HCT116 (cell line): Measurements from ENCODE around the gene CTNNAL1. TPM values are rescaled to one million over a fixed set of nuclear protein-coding genes. Genes with fewer than 3 reads are reported as not detected.

Experiments
- ATAC-seq: fragments of 200-7000 bp; cut with Tn5 transposase; 2 replicates; pipeline ENCODE4 v1.9.1; 2020; ENCODE audit warnings: mild to moderate bottlenecking, moderate library complexity
- BruUV-seq: library from RNA; stranded (reverse); fragments of 400-500 nt; replicated peaks from 2 replicates; lab custom pipeline; 2021; lab: Mats Ljungman, UMichigan
- CTCF ChIA-PET: fragments of 300-600 bp; sonication (Branson Sonifier 250); formaldehyde crosslinking; loops from one replicate; lab custom pipeline; 2021; ENCODE audit warnings: antibody characterized with exemption; lab: Charles Lee
- POLR2A ChIA-PET: fragments of 300-600, 350-600 bp; sonication (Branson Sonifier 250); formaldehyde crosslinking; loops from one replicate; lab custom pipeline; 2021; ENCODE audit warnings: antibody characterized with exemption; lab: Charles Lee
- RAD21 ChIA-PET, 2 experiments: fragments of 300-600 bp; sonication (Branson Sonifier 250); formaldehyde crosslinking; loops; one replicate each; lab custom pipeline; 2023; ENCODE audit warnings: low total read pairs in 2 of 2; ENCODE audit not compliant: uncharacterized antibody in 2 of 2, unreplicated experiment in 2 of 2, low non-redundant PET in 1 of 2; lab: Charles Lee
- DNase-seq: peaks from one replicate; pipeline ENCODE4 v3.0.0-alpha.2; 2010; ENCODE audit warnings: low read depth, low spot score
- H2AFZ ChIP-seq: fragments of 200-600 bp; shearing (Covaris generic), sonication (generic); 2 replicates; pipeline ENCODE4 v1.6.1; 2017; ENCODE audit warnings: low read depth, mixed run types, mixed read lengths, antibody characterized with exemption, low read length; ENCODE audit not compliant: poor library complexity, severe bottlenecking
- H3K27ac ChIP-seq: 2 replicates; pipeline ENCODE4 v1.5.1; 2012; ENCODE audit warnings: low read depth, low read length
- H3K27me3 ChIP-seq: fragments of 200-600 bp; sonication (generic); 2 replicates; pipeline ENCODE4 v1.6.1; 2016; ENCODE audit warnings: mixed run types, low read length, mixed read lengths; ENCODE audit not compliant: insufficient read depth
- H3K36me3 ChIP-seq, 2 experiments: fragments of 200-500 bp in 1 of 2; fragments of 200-600 bp in 1 of 2; sonication (Bioruptor generic) in 1 of 2; sonication (generic) in 1 of 2; 2 replicates each; pipeline versions ENCODE4 v1.5.1 to v1.6.1; 2014 to 2016; ENCODE audit warnings: low read length in 2 of 2, inconsistent platforms in 1 of 2, mixed read lengths in 1 of 2, mixed run types in 1 of 2; ENCODE audit not compliant: insufficient read depth in 2 of 2, control insufficient read depth in 1 of 2
- H3K4me1 ChIP-seq, 2 experiments: fragments of 200-600 bp in 1 of 2; sonication (generic) in 1 of 2; 2 replicates each; pipeline versions ENCODE4 v1.5.1 to v1.6.1; 2012 to 2017; ENCODE audit warnings: low read length in 2 of 2, inconsistent platforms in 1 of 2, mild to moderate bottlenecking in 1 of 2, mixed read lengths in 1 of 2, mixed run types in 1 of 2, moderate library complexity in 1 of 2; ENCODE audit not compliant: insufficient read depth in 2 of 2, control insufficient read depth in 1 of 2
- H3K4me2 ChIP-seq: fragments of 200-600 bp; sonication (generic); 2 replicates; pipeline ENCODE4 v1.6.1; 2017; ENCODE audit warnings: mixed run types, low read length, mixed read lengths
- H3K4me3 ChIP-seq, 2 experiments: fragments of 200-600 bp in 1 of 2; sonication (generic) in 1 of 2; replicated peaks in 1 of 2; 2 replicates each; pipeline ENCODE4 v1.5.1; 2011 to 2016; ENCODE audit warnings: low read length in 2 of 2, control low read depth in 1 of 2, low read depth in 1 of 2, mild to moderate bottlenecking in 1 of 2, mixed read lengths in 1 of 2, mixed run types in 1 of 2
- H3K79me2 ChIP-seq: fragments of 200-600 bp; sonication (generic); 2 replicates; pipeline ENCODE4 v1.6.1; 2017; ENCODE audit warnings: mild to moderate bottlenecking, mixed run types, low read length, moderate library complexity, mixed read lengths; ENCODE audit not compliant: insufficient read depth
- H3K9ac ChIP-seq: fragments of 200-600 bp; sonication (generic); 2 replicates; pipeline ENCODE4 v1.6.1; 2016; ENCODE audit warnings: low read length, mixed read lengths
- H3K9me2 ChIP-seq: fragments of 200-600 bp; sonication (generic), shearing (Covaris generic); 2 replicates; pipeline ENCODE4 v1.6.1; 2017; ENCODE audit warnings: mixed run types, mild to moderate bottlenecking, moderate library complexity; ENCODE audit not compliant: insufficient read depth
- H3K9me3 ChIP-seq, 2 experiments: fragments of 200-500 bp in 1 of 2; fragments of 200-600 bp in 1 of 2; sonication (Bioruptor generic) in 1 of 2; sonication (generic) in 1 of 2; 2 replicates each; pipeline ENCODE4 v1.6.1; 2014 to 2017; ENCODE audit warnings: low read length in 2 of 2, mixed read lengths in 2 of 2, inconsistent platforms in 1 of 2, low read depth in 1 of 2, mild to moderate bottlenecking in 1 of 2, mixed run types in 1 of 2, moderate library complexity in 1 of 2; ENCODE audit not compliant: control insufficient read depth in 1 of 2, insufficient read depth in 1 of 2
- H4K20me1 ChIP-seq: fragments of 200-600 bp; sonication (generic), shearing (Covaris generic); 2 replicates; pipeline ENCODE4 v1.6.1; 2017; ENCODE audit warnings: mixed run types, mild to moderate bottlenecking, moderate library complexity; ENCODE audit not compliant: insufficient read depth
- ATF3 ChIP-seq: IDR thresholded peaks from 2 replicates; pipeline ENCODE4 v1.6.1; 2012
- CBX3 ChIP-seq: IDR thresholded peaks from 2 replicates; pipeline ENCODE4 v1.6.1; 2012; ENCODE audit warnings: low read depth
- CEBPB ChIP-seq: IDR thresholded peaks from 2 replicates; pipeline ENCODE4 v1.6.1; 2012; ENCODE audit warnings: low read depth
- EZH2phosphoT487 ChIP-seq: fragments of 200-600 bp; IDR thresholded peaks from 2 replicates; pipeline ENCODE4 v1.6.1; 2018; ENCODE audit warnings: antibody characterized with exemption, borderline replicate concordance
- FOSL1 ChIP-seq: IDR thresholded peaks from 2 replicates; pipeline ENCODE4 v1.6.1; 2012; ENCODE audit warnings: low read depth
- MAX ChIP-seq: IDR thresholded peaks from 2 replicates; pipeline ENCODE4 v1.6.1; 2012
- RAD21 ChIP-seq: IDR thresholded peaks from 2 replicates; pipeline ENCODE4 v1.6.1; 2012; ENCODE audit warnings: low read depth, mild to moderate bottlenecking
- REST ChIP-seq: IDR thresholded peaks from 2 replicates; pipeline ENCODE4 v1.6.1; 2012; ENCODE audit warnings: low read depth
- SRF ChIP-seq: IDR thresholded peaks from 2 replicates; pipeline ENCODE4 v1.6.1; 2012; ENCODE audit warnings: low read depth
- TCF7L2 ChIP-seq: IDR thresholded peaks from 2 replicates; pipeline ENCODE4 v1.7.0; 2011; ENCODE audit warnings: borderline replicate concordance, inconsistent platforms; ENCODE audit not compliant: insufficient read depth, insufficient read length; ENCODE audit errors: extremely low read depth
- ZBTB33 ChIP-seq: IDR thresholded peaks from 2 replicates; pipeline ENCODE4 v1.6.1; 2011; ENCODE audit warnings: mild to moderate bottlenecking, low read length, moderate library complexity; ENCODE audit not compliant: insufficient replicate concordance; ENCODE audit errors: extremely low read depth
- ZNF274 ChIP-seq: fragments of 200-500 bp; sonication (Bioruptor generic); IDR thresholded peaks from 2 replicates; pipeline ENCODE4 v1.6.1; 2014; ENCODE audit warnings: mild to moderate bottlenecking, low read depth, low read length, inconsistent platforms
- intact Hi-C: fragments of 100-400 bp; cut with micrococcal nuclease; formaldehyde crosslinking; loops from 2 replicates; pipeline ENCODE4 v1.10.0; 2022
- total RNA-seq: library from RNA; stranded (reverse); gene quantifications from one replicate; pipeline ENCODE4 v1.2.1, GENCODE V29; 2021; ENCODE audit not compliant: unreplicated experiment

Gene CTNNAL1
- total RNA-seq, 1 experiment from 2014 or later = 87.2 TPM

- no peak for TF ChIP-seq ZBTB33
These were observed 101.5 kb downstream of the CTNNAL1 start (continued) for GRCh38 chr9:108911820-108912219.

GRCh38 chr9:108910914-108911313, 102.4 kb downstream of the CTNNAL1 start:
- no peak for ATAC-seq
- Histone ChIP-seq H3K4me2 (no peak overlapping the region), H3K9me3 (no peaks in the 10 kb centered on the region), H3K79me2 (no peaks in the 10 kb centered on the region), H3K36me3 (peaks cover 30 to 47% of the 10 kb centered on the region in 2 experiments), H3K4me1 (no peaks in the 10 kb centered on the region), H3K9me2 (no peaks in the 10 kb centered on the region), H4K20me1 (no peaks in the 10 kb centered on the region), H3K27me3 (no peaks in the 10 kb centered on the region), H3K4me3 (no peak overlapping the region), H2AFZ (no peak overlapping the region), H3K9ac (no peak overlapping the region), H3K27ac (no peak overlapping the region)
- BruUV-seq = no TSS peak
- DNase-seq = no peak
- ChIA-PET POLR2A (no interaction called here), CTCF (no interaction called here), RAD21 (no interaction called here)
- intact Hi-C loops = no loop called here
- TF ChIP-seq SRF (no peak), EZH2phosphoT487 (no peak), MAX (no peak), TCF7L2 (no peak), CEBPB (no peak), RAD21 (no peak), FOSL1 (no peak), CBX3 (no peak), ZNF274 (no peak), REST (no peak), ATF3 (no peak)
